HG03520 (cell line): ENCODE measurements around the gene ARHGEF11.

Source experiments
- ATAC-seq: cut with Tn5 transposase; IDR thresholded peaks from one replicate; pipeline ENCODE4 v1.9.1; 2021; ENCODE audit warnings: mild to moderate bottlenecking, moderate library complexity; ENCODE audit not compliant: unreplicated experiment

Gene ARHGEF11

GRCh38 chr1:156898161-156898566, 147.4 kb downstream of the ARHGEF11 start:
- ATAC-seq: no peak

- no peak for ATAC-seq
These were observed 148.3 kb downstream of the ARHGEF11 start for GRCh38 chr1:156897078-156897825.

- ATAC-seq: no peak
These were observed 149.0 kb downstream of the ARHGEF11 start for GRCh38 chr1:156896490-156897033.

- ATAC-seq: no peak
These were observed 149.6 kb downstream of the ARHGEF11 start for GRCh38 chr1:156895927-156896326.

- no peak for ATAC-seq
These were observed 150.1 kb downstream of the ARHGEF11 start for GRCh38 chr1:156895455-156895812.

GRCh38 chr1:156894711-156895454, 150.7 kb downstream of the ARHGEF11 start:
- ATAC-seq: no peak

- no peak for ATAC-seq
These were observed 151.5 kb downstream of the ARHGEF11 start for GRCh38 chr1:156894001-156894400.

GRCh38 chr1:156893048-156893953, 152.2 kb downstream of the ARHGEF11 start, which contains the start of gene PEAR1:
TSS of gene PEAR1 (plus strand) at chr1:156893718. CDS start at chr1:156903927, 10,209 bp downstream.
- ATAC-seq: no peak

GRCh38 chr1:156892190-156893047, 153.1 kb downstream of the ARHGEF11 start:
- ATAC-seq: no peak

- no peak for ATAC-seq
These were observed 155.6 kb downstream of the ARHGEF11 start for GRCh38 chr1:156889802-156890580.

GRCh38 chr1:156887734-156888133, 157.8 kb downstream of the ARHGEF11 start:
- ATAC-seq: no peak

GRCh38 chr1:156887317-156887716, 158.2 kb downstream of the ARHGEF11 start:
- no peak for ATAC-seq

- no peak for ATAC-seq
These were observed 158.8 kb downstream of the ARHGEF11 start for GRCh38 chr1:156886583-156887281.

- ATAC-seq: no peak
These were observed 159.6 kb downstream of the ARHGEF11 start for GRCh38 chr1:156885880-156886355.

GRCh38 chr1:156885314-156885713, 160.2 kb downstream of the ARHGEF11 start:
- ATAC-seq: no peak
